Nephron progenitor cell (in vitro differentiated cells): Measurements from ENCODE around the gene SIRT7.

Experiments used
- DNase-seq: peaks from one replicate; pipeline ENCODE4 v3.0.0; 2021
- H3K27ac Mint-ChIP-seq: 2 replicates; pipeline ENCODE4 v1.8.0; 2021; ENCODE audit warnings: mild to moderate bottlenecking, moderate library complexity, mixed read lengths
- H3K27me3 Mint-ChIP-seq: 2 replicates; pipeline ENCODE4 v1.8.0; 2021; ENCODE audit warnings: mild to moderate bottlenecking, low read depth, mixed read lengths; ENCODE audit not compliant: poor library complexity
- H3K36me3 Mint-ChIP-seq: 2 replicates; pipeline ENCODE4 v1.8.0; 2021; ENCODE audit warnings: low read depth, mixed read lengths
- H3K4me1 Mint-ChIP-seq: 2 replicates; pipeline ENCODE4 v1.8.0; 2021; ENCODE audit warnings: mixed read lengths
- H3K4me3 Mint-ChIP-seq: 2 replicates; pipeline ENCODE4 v1.8.0; 2021; ENCODE audit warnings: mild to moderate bottlenecking, moderate library complexity, mixed read lengths
- H3K9me3 Mint-ChIP-seq: 2 replicates; pipeline ENCODE4 v1.8.0; 2021; ENCODE audit warnings: mild to moderate bottlenecking, moderate library complexity, mixed read lengths
- TF ChIP-seq, protein P1 (sequence below): fragments of 200-600 bp; sonication (generic); IDR thresholded peaks from 2 replicates; pipeline ENCODE4 v1.5.0; 2021; ENCODE audit warnings: antibody characterized with exemption

The SIRT7 gene

DNA sequence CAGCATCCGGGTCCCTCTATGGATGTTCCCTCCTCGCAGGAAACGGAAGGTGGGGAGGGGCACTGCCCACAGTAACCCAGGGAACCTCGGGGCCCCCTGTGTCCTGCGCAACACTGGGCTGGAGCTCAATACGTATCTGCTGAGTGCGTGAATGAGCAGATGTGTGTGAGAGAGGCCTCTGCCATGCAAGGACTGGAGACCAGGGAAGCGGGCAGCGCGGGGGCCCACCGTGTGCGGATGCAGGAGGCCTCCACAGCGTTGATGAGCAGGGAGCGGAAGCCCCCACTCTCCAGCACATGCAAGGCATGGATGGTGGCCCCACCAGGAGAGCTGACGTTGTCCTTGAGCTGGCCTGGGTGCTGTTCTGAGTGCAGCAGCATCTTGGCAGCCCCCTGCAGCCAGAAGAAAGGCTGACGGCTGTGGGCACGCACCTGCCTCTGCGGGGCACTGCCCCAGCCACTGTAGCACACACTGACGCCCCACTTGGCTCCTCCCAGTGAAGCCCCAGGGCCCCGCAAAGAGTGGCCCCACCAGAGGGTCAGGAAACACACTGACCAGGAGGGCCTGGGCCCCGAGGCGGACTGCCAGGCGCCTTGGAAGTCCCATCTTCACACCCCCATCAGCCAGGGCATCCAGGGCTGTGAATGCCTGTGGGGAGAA is 16.3 kb upstream of the SIRT7 start:
- no peaks in the 10 kb centered on the region for H3K9me3 Mint-ChIP-seq
- no peaks in the 10 kb centered on the region for H3K36me3 Mint-ChIP-seq
- peaks cover 40% of the 10 kb centered on the region for H3K4me1 Mint-ChIP-seq
- DNase-seq: no peak
- H3K27ac Mint-ChIP-seq: peak overlapping the region; percentile 46
- H3K27me3 Mint-ChIP-seq: no peaks in the 10 kb centered on the region
- no peak overlapping the region for H3K4me3 Mint-ChIP-seq
- TF ChIP-seq, protein P1, sequence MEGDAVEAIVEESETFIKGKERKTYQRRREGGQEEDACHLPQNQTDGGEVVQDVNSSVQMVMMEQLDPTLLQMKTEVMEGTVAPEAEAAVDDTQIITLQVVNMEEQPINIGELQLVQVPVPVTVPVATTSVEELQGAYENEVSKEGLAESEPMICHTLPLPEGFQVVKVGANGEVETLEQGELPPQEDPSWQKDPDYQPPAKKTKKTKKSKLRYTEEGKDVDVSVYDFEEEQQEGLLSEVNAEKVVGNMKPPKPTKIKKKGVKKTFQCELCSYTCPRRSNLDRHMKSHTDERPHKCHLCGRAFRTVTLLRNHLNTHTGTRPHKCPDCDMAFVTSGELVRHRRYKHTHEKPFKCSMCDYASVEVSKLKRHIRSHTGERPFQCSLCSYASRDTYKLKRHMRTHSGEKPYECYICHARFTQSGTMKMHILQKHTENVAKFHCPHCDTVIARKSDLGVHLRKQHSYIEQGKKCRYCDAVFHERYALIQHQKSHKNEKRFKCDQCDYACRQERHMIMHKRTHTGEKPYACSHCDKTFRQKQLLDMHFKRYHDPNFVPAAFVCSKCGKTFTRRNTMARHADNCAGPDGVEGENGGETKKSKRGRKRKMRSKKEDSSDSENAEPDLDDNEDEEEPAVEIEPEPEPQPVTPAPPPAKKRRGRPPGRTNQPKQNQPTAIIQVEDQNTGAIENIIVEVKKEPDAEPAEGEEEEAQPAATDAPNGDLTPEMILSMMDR: no peak

DNA sequence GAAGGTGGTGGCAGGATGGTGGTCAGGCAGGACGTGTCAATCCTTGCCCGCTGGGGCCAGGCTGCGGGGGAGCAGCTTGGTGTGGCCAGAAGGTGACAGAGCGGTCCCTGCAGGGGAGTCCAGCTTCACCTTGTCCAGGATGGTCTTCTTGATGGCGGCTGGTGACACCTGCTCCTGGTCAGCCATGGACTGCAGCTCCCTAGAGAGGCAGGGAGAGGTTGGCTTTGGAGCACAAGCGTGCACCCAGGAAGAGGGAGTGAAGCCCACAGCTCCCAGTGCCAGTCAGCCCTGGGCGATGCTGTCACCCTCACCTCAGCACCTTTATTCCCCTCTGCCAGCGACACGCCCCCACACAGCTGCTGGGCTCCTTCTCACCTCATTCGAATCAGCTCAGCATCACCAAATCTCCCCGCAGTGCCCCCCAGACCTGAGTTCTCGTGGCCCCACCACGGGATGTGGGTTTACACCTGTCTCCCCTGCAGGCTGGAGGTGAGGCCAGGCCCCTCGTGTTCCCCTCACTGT is 15.3 kb upstream of the SIRT7 start:
- TF ChIP-seq, protein P1: no peak
- H3K9me3 Mint-ChIP-seq: no peaks in the 10 kb centered on the region
- H3K36me3 Mint-ChIP-seq: no peaks in the 10 kb centered on the region
- DNase-seq: no peak
- no peak overlapping the region for H3K4me3 Mint-ChIP-seq
- H3K27me3 Mint-ChIP-seq: no peaks in the 10 kb centered on the region
- H3K4me1 Mint-ChIP-seq: peaks cover 34% of the 10 kb centered on the region
- peak overlapping the region; percentile 39 for H3K27ac Mint-ChIP-seq

DNA sequence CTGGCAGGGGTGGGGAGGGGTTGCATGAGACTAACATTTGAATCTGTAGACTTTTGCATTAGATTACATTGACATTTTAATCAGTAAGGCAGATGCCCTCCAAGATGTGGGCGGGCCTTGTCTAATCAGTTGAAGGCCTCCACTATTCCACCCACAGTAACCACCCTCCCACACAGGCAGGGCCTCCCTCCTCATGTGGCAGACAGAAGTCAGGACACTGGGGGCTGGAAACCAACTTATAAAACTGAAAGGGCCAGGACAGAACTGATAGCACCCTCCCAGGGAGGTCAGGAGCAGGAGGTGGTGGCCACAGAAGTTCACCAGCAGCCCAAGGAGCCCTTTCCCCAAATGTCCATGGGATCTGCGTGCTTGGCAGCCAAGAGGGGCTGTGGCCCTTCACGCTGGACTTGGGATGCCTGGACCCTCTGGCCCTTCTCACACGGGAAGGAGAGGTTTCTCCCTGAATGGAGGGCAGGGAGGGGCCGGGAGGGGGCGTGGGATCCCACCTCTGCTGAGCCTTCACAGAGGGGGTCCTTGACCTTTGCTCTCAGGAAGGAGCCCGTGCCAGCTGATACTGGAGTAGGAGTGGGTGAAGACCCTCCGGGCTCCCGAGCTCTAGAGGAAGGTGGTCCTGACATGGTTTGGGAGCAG is 14.5 kb upstream of the SIRT7 start:
- no peak overlapping the region for H3K27ac Mint-ChIP-seq
- no peaks in the 10 kb centered on the region for H3K27me3 Mint-ChIP-seq
- no peaks in the 10 kb centered on the region for H3K36me3 Mint-ChIP-seq
- DNase-seq: no peak
- H3K4me3 Mint-ChIP-seq: no peak overlapping the region
- TF ChIP-seq, protein P1: no peak
- H3K9me3 Mint-ChIP-seq: no peaks in the 10 kb centered on the region
- peaks cover 26% of the 10 kb centered on the region for H3K4me1 Mint-ChIP-seq

DNA sequence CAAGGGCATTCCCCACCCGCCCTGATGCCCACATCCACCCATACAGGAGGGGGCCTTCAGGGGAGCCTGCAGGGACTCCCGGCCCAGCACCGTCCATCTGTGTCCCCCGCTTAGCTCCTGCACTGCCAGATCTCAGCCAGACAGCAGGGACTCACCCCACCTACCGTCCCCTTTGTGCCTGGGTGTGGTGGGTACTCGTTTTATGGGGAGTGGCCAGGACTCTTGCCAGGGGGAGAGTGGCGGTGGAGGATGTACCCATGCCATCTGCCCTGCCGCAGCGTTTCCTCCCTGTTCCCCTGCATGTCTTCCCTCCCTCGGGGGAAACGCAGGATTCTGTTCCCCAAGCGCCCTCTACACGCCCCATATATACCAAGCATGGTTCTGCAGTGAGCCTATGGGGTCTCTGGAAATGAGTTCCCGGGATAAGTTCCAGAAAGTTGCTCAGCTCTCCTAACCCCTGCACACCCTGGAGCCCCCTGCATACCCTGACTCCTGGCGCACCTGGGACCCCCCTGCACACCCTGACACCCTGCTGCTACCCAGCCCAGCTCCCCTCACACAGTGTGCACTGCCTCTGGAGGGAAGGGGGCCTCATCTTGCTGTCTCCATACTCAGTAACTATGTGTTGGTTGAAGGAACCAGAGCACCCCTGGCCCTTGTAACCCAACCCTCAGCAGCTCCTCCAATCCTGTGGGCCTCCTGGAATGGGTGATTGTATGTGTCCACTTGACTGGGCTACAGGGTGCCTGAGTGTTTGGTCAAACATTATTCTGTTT is 13.8 kb upstream of the SIRT7 start:
- Mint-ChIP-seq H3K27ac (no peak overlapping the region), H3K4me1 (peaks cover 23% of the 10 kb centered on the region), H3K9me3 (no peaks in the 10 kb centered on the region), H3K4me3 (no peak overlapping the region), H3K27me3 (no peaks in the 10 kb centered on the region), H3K36me3 (no peaks in the 10 kb centered on the region)
- DNase-seq: no peak
- TF ChIP-seq, protein P1: no peak

DNA sequence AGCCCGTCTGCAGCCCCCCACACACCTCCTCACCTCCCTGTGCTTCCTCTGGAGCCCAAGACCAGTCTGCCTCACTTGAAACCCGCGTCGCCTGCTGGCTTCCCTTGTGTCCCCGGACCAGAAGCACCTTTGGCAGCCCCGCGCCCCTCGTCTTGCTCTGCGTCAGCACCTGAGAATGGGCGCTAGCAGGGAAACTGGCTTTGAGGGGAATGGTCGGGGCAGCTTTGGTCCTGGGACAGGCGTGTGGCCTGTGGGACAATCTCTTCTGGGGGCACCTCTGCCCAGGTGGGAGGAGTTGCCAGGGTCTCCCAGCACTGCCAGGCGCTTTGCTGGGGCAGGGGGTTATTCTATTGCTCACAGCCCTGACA is 13.2 kb upstream of the SIRT7 start:
- H3K36me3 Mint-ChIP-seq: no peaks in the 10 kb centered on the region
- no peaks in the 10 kb centered on the region for H3K27me3 Mint-ChIP-seq
- H3K9me3 Mint-ChIP-seq: no peaks in the 10 kb centered on the region
- TF ChIP-seq, protein P1: no peak
- no peak overlapping the region for H3K27ac Mint-ChIP-seq
- H3K4me3 Mint-ChIP-seq: no peak overlapping the region
- peaks cover 23% of the 10 kb centered on the region for H3K4me1 Mint-ChIP-seq
- no peak for DNase-seq
